C4-2B (cell line): ENCODE data around the gene GON4L.
"Not testable (repeated sequence)": the region's sequence is repeated elsewhere in the genome, so short reads cannot be mapped to it uniquely, and the experiment has no call there.

Source experiments
- ZFX ChIP-seq: fragments of 450-650 bp; IDR thresholded peaks from 2 replicates; pipeline ENCODE4 v1.6.1; 2017
- TF ChIP-seq, protein P1 (sequence below): fragments of 450-650 bp; conservative IDR thresholded peaks from 2 replicates; pipeline ENCODE4 v1.5.1; 2017; ENCODE audit warnings: mild to moderate bottlenecking

DNA sequence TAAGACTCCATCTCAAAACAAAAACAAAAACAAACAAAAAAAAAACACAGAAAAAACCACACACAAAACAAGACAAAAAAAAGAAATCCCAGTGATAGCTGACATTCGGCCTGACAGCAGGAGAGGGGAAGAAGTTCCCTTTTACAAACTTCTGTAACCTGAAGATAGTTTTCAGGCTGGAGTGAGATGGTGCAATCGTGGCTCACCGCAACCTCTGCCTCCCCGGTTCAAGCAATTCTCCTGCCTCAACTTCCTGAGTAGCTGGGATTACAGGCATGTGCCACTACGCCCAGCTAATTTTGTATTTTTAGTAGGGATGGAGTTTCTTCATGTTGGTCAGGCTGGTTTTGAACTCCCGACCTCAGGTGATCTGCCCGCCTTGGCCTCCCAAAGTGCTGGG is 93.0 kb downstream of the GON4L start:
- TF ChIP-seq, protein P1, sequence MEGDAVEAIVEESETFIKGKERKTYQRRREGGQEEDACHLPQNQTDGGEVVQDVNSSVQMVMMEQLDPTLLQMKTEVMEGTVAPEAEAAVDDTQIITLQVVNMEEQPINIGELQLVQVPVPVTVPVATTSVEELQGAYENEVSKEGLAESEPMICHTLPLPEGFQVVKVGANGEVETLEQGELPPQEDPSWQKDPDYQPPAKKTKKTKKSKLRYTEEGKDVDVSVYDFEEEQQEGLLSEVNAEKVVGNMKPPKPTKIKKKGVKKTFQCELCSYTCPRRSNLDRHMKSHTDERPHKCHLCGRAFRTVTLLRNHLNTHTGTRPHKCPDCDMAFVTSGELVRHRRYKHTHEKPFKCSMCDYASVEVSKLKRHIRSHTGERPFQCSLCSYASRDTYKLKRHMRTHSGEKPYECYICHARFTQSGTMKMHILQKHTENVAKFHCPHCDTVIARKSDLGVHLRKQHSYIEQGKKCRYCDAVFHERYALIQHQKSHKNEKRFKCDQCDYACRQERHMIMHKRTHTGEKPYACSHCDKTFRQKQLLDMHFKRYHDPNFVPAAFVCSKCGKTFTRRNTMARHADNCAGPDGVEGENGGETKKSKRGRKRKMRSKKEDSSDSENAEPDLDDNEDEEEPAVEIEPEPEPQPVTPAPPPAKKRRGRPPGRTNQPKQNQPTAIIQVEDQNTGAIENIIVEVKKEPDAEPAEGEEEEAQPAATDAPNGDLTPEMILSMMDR, result not testable (repeated sequence)
- not testable (repeated sequence) for TF ChIP-seq ZFX
